Measurements from ENCODE around the gene ITCH. TPM values are rescaled to one million over a fixed set of nuclear protein-coding genes. Genes with fewer than 3 reads are reported as not detected.

ITCH gene
- total and polyA plus RNA-seq, 9 of the 15 experiments (the other 6 are each of a cell fraction or from before 2014, with no cell fraction given), result 7.5 to 53.0 (median 22.9) TPM

- TF ChIP-seq, protein P1, sequence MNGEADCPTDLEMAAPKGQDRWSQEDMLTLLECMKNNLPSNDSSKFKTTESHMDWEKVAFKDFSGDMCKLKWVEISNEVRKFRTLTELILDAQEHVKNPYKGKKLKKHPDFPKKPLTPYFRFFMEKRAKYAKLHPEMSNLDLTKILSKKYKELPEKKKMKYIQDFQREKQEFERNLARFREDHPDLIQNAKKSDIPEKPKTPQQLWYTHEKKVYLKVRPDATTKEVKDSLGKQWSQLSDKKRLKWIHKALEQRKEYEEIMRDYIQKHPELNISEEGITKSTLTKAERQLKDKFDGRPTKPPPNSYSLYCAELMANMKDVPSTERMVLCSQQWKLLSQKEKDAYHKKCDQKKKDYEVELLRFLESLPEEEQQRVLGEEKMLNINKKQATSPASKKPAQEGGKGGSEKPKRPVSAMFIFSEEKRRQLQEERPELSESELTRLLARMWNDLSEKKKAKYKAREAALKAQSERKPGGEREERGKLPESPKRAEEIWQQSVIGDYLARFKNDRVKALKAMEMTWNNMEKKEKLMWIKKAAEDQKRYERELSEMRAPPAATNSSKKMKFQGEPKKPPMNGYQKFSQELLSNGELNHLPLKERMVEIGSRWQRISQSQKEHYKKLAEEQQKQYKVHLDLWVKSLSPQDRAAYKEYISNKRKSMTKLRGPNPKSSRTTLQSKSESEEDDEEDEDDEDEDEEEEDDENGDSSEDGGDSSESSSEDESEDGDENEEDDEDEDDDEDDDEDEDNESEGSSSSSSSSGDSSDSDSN (IDR thresholded peaks at IDR 0.05; ENCODE audit: borderline replicate concordance in 1 of 2, low read depth in 2 of 2, low read length in 2 of 2), result no peak
Observed at GRCh38 chr20:34530342-34530741, 167.3 kb downstream of the ITCH start (continued).

- Histone ChIP-seq H3K4me1 (replicated peaks in 1 of 2; ENCODE audit: control insufficient read depth in 2 of 2, insufficient read depth in 2 of 2, low read length in 2 of 2) (no peaks in the 10 kb centered on the region), H3K9me1 (ENCODE audit: control insufficient read depth, insufficient read depth, low read length) (no peaks in the 10 kb centered on the region), H4K20me1 (replicated peaks; ENCODE audit: control insufficient read depth, insufficient read depth, low read length) (peaks cover 3% of the 10 kb centered on the region; the same call in 1 of the 2 replicates), H3K4me2 (ENCODE audit: insufficient read depth, low read length) (no peak overlapping the region), H3K9ac (ENCODE audit: insufficient read depth in 1 of 2, low read depth in 2 of 2, low read length in 2 of 2) (no peak overlapping the region), H2AFZ (ENCODE audit: low read depth, low read length) (no peak overlapping the region), H3K27ac (ENCODE audit: extremely low read depth, low read depth, low read length) (no peak overlapping the region), H3K79me2 (ENCODE audit: control insufficient read depth, insufficient read depth, low read length) (peaks cover 4% of the 10 kb centered on the region; the same call in 1 of the 3 replicates), H3K4me3 (no peak overlapping the region), H3K9me3 (replicated peaks; ENCODE audit: control insufficient read depth, insufficient read depth, low read depth, low read length) (no peaks in the 10 kb centered on the region; the same call in 1 of the 2 replicates), H3K36me3 (ENCODE audit: control insufficient read depth, insufficient read depth, low read length) (peaks cover 77% of the 10 kb centered on the region), H3K27me3 (ENCODE audit: control insufficient read depth in 2 of 2, insufficient read depth in 2 of 2, low read length in 2 of 2) (no peaks in the 10 kb centered on the region)
- ChIA-PET POLR2A (interaction anchor here (0.7 to 0.9 kb wide), 5 partner anchors 11 to 333 kb away, joined by 3 to 5 read pairs (median 3); partner anchors contain the start of gene AHCY), CTCF (ENCODE audit: low intra/inter-chr PET ratio) (no interaction called here)
- no peak for ATAC-seq
- 88% methylated on average over 7 of the region's 8 CpGs for WGBS (ENCODE audit: insufficient coverage, low coverage, missing lambda C conversion rate)
- DNase-seq (ENCODE audit: extremely low read depth in 1 of 4, low spot score in 3 of 4), result no peak
- intact Hi-C loops (cut with micrococcal nuclease), result no loop called here
- in situ Hi-C loops (cut with MboI), result loop anchor here (10.0 kb wide), 1 partner anchor 173 kb away; the partner anchor contains the start of gene TP53INP2
- no TSS peak for BruUV-seq (replicated peaks)
- no peak for FAIRE-seq
- TF ChIP-seq ZNF174 (CRISPR knock-in tag; IDR thresholded peaks at IDR 0.05), result no peak
- TF ChIP-seq, protein P2, sequence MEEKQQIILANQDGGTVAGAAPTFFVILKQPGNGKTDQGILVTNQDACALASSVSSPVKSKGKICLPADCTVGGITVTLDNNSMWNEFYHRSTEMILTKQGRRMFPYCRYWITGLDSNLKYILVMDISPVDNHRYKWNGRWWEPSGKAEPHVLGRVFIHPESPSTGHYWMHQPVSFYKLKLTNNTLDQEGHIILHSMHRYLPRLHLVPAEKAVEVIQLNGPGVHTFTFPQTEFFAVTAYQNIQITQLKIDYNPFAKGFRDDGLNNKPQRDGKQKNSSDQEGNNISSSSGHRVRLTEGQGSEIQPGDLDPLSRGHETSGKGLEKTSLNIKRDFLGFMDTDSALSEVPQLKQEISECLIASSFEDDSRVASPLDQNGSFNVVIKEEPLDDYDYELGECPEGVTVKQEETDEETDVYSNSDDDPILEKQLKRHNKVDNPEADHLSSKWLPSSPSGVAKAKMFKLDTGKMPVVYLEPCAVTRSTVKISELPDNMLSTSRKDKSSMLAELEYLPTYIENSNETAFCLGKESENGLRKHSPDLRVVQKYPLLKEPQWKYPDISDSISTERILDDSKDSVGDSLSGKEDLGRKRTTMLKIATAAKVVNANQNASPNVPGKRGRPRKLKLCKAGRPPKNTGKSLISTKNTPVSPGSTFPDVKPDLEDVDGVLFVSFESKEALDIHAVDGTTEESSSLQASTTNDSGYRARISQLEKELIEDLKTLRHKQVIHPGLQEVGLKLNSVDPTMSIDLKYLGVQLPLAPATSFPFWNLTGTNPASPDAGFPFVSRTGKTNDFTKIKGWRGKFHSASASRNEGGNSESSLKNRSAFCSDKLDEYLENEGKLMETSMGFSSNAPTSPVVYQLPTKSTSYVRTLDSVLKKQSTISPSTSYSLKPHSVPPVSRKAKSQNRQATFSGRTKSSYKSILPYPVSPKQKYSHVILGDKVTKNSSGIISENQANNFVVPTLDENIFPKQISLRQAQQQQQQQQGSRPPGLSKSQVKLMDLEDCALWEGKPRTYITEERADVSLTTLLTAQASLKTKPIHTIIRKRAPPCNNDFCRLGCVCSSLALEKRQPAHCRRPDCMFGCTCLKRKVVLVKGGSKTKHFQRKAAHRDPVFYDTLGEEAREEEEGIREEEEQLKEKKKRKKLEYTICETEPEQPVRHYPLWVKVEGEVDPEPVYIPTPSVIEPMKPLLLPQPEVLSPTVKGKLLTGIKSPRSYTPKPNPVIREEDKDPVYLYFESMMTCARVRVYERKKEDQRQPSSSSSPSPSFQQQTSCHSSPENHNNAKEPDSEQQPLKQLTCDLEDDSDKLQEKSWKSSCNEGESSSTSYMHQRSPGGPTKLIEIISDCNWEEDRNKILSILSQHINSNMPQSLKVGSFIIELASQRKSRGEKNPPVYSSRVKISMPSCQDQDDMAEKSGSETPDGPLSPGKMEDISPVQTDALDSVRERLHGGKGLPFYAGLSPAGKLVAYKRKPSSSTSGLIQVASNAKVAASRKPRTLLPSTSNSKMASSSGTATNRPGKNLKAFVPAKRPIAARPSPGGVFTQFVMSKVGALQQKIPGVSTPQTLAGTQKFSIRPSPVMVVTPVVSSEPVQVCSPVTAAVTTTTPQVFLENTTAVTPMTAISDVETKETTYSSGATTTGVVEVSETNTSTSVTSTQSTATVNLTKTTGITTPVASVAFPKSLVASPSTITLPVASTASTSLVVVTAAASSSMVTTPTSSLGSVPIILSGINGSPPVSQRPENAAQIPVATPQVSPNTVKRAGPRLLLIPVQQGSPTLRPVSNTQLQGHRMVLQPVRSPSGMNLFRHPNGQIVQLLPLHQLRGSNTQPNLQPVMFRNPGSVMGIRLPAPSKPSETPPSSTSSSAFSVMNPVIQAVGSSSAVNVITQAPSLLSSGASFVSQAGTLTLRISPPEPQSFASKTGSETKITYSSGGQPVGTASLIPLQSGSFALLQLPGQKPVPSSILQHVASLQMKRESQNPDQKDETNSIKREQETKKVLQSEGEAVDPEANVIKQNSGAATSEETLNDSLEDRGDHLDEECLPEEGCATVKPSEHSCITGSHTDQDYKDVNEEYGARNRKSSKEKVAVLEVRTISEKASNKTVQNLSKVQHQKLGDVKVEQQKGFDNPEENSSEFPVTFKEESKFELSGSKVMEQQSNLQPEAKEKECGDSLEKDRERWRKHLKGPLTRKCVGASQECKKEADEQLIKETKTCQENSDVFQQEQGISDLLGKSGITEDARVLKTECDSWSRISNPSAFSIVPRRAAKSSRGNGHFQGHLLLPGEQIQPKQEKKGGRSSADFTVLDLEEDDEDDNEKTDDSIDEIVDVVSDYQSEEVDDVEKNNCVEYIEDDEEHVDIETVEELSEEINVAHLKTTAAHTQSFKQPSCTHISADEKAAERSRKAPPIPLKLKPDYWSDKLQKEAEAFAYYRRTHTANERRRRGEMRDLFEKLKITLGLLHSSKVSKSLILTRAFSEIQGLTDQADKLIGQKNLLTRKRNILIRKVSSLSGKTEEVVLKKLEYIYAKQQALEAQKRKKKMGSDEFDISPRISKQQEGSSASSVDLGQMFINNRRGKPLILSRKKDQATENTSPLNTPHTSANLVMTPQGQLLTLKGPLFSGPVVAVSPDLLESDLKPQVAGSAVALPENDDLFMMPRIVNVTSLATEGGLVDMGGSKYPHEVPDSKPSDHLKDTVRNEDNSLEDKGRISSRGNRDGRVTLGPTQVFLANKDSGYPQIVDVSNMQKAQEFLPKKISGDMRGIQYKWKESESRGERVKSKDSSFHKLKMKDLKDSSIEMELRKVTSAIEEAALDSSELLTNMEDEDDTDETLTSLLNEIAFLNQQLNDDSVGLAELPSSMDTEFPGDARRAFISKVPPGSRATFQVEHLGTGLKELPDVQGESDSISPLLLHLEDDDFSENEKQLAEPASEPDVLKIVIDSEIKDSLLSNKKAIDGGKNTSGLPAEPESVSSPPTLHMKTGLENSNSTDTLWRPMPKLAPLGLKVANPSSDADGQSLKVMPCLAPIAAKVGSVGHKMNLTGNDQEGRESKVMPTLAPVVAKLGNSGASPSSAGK (IDR thresholded peaks at IDR 0.05), result no peak
- TF ChIP-seq ADNP (tag; IDR thresholded peaks at IDR 0.05), result no peak
- no peak for TF ChIP-seq SMAD3 (CRISPR knock-in tag; conservative IDR thresholded peaks at IDR 0.05)
- TF ChIP-seq STAT5A (IDR thresholded peaks at IDR 0.05; ENCODE audit: borderline replicate concordance, low read length), result no peak
Observed at GRCh38 chr20:34531608-34532265, 168.7 kb downstream of the ITCH start.
